Panc1 (cell line): Measurements from ENCODE around the gene PRRT1B. TPM values are rescaled to one million over a fixed set of nuclear protein-coding genes. Genes with fewer than 3 reads are reported as not detected.

Experiments
- ATAC-seq: fragments of 200-7000 bp; cut with Tn5 transposase; 2 replicates; pipeline ENCODE4 v1.9.1; 2020; ENCODE audit warnings: mild to moderate bottlenecking, moderate library complexity
- BruUV-seq: library from RNA; stranded (reverse); fragments of 400-500 nt; replicated peaks from 2 replicates; lab custom pipeline; 2021; lab: Mats Ljungman, UMichigan
- CTCF ChIA-PET: fragments of 300-600 bp; sonication (Branson Sonifier 250); formaldehyde crosslinking; loops from one replicate; lab custom pipeline; 2022; ENCODE audit warnings: antibody characterized with exemption; lab: Charles Lee
- POLR2A ChIA-PET: fragments of 300-600 bp; sonication (Branson Sonifier 250); formaldehyde crosslinking; loops from one replicate; lab custom pipeline; 2022; ENCODE audit warnings: antibody characterized with exemption; lab: Charles Lee
- DNase-seq: peaks from one replicate; pipeline ENCODE4 v3.0.0-alpha.2; 2010; ENCODE audit warnings: low read depth, low spot score
- H3K27ac ChIP-seq: 2 replicates; pipeline ENCODE4 v1.5.1; 2011; ENCODE audit warnings: mild to moderate bottlenecking, low read length, inconsistent platforms
- H3K27me3 ChIP-seq: fragments of 200-500 bp; sonication (Bioruptor generic); 2 replicates; pipeline ENCODE4 v1.6.0; 2014; ENCODE audit warnings: low read length, inconsistent platforms; ENCODE audit not compliant: control insufficient read depth, insufficient read depth
- H3K36me3 ChIP-seq: fragments of 200-500 bp; sonication (Bioruptor generic); 2 replicates; pipeline ENCODE4 v1.5.1; 2014; ENCODE audit warnings: inconsistent platforms, mild to moderate bottlenecking, low read length, moderate library complexity; ENCODE audit not compliant: control insufficient read depth, insufficient read depth
- H3K4me1 ChIP-seq: 2 replicates; pipeline ENCODE4 v1.5.1; 2011; ENCODE audit warnings: inconsistent platforms, mild to moderate bottlenecking, low read length, moderate library complexity; ENCODE audit not compliant: control insufficient read depth, insufficient read depth
- H3K4me3 ChIP-seq, 2 experiments: 2 replicates each; pipeline ENCODE4 v1.5.1; 2011 to 2012; ENCODE audit warnings: low read depth in 2 of 2, low read length in 2 of 2, mild to moderate bottlenecking in 2 of 2, inconsistent platforms in 1 of 2, moderate library complexity in 1 of 2
- H3K9me3 ChIP-seq: fragments of 200-500 bp; sonication (Bioruptor generic); 2 replicates; pipeline ENCODE4 v1.5.1; 2014; ENCODE audit warnings: low read depth, mild to moderate bottlenecking, inconsistent platforms, low read length, moderate library complexity; ENCODE audit not compliant: control insufficient read depth, insufficient read depth
- POLR2AphosphoS5 ChIP-seq: IDR thresholded peaks from 2 replicates; pipeline ENCODE4 v1.6.1; 2012; ENCODE audit warnings: mild to moderate bottlenecking, low read depth, low read length, moderate library complexity
- SIN3A ChIP-seq: IDR thresholded peaks from 2 replicates; pipeline ENCODE4 v1.6.1; 2012; ENCODE audit warnings: low read depth, mild to moderate bottlenecking, low read length, moderate library complexity, borderline replicate concordance; ENCODE audit not compliant: insufficient read depth
- TCF7L2 ChIP-seq: IDR thresholded peaks from 2 replicates; pipeline ENCODE4 v1.6.1; 2011; ENCODE audit warnings: mild to moderate bottlenecking, low read depth, low read length, inconsistent platforms
- in situ Hi-C: cut with HindIII; loops from 2 replicates; pipeline ENCODE4 v1.10.0; 2016; ENCODE audit warnings: low sequenced_read_pairs, low pct_unique_long_range_greater_than_20kb
- intact Hi-C: fragments of 100-400 bp; cut with micrococcal nuclease; formaldehyde crosslinking; loops from one replicate; pipeline ENCODE4 v1.10.0; 2022; ENCODE audit not compliant: unreplicated experiment
- total RNA-seq: library from RNA; stranded (reverse); gene quantifications from one replicate; pipeline ENCODE4 v1.2.1, GENCODE V29; 2021; ENCODE audit not compliant: unreplicated experiment
- TF ChIP-seq, protein P1 (sequence below), 2 experiments: IDR thresholded peaks; 2 replicates each; pipeline ENCODE4 v1.6.1; 2011 to 2012; ENCODE audit warnings: low read depth in 2 of 2, control low read depth in 1 of 2, low read length in 1 of 2, mild to moderate bottlenecking in 1 of 2, moderate library complexity in 1 of 2; ENCODE audit not compliant: insufficient read depth in 1 of 2
- TF ChIP-seq, protein P2 (sequence below): fragments of 450-650 bp; IDR thresholded peaks from 2 replicates; pipeline ENCODE4 v1.5.1; 2017; ENCODE audit warnings: mild to moderate bottlenecking

PRRT1B gene
- total RNA-seq, 1 experiment from 2014 or later, result 1.1 TPM

DNA sequence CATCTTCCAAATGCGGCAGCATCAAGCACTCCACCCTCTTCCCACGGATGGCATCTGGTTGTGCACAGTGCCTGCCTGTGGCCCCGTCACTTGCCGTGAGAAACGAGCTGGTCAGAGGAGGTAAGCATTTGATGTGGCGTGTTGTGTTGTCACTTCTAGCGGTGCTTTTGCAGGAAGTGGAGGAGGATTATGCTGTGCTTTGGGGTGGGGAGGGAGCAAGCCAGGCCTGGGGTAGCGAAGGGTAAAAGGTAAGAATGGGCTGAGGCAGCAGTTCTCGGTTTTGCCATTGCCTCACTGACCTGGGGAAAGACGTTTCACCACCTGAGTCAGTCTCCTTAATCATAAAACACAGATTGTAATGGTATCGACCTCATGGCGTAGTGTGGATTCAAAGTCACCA, 44.9 kb upstream of the PRRT1B start:
- BruUV-seq, result no TSS peak
- Histone ChIP-seq H3K27ac (no peak overlapping the region), H3K4me1 (peaks cover 17% of the 10 kb centered on the region), H3K9me3 (no peaks in the 10 kb centered on the region), H3K4me3 (no peak overlapping the region), H3K27me3 (no peaks in the 10 kb centered on the region), H3K36me3 (peaks cover 2% of the 10 kb centered on the region; the same call in 1 of the 2 replicates)
- CTCF ChIA-PET, result no interaction called here
- POLR2A ChIA-PET, result no interaction called here
- DNase-seq (no peak), ATAC-seq (no peak)
- intact Hi-C loops, result no loop called here
- TF ChIP-seq, protein P1, sequence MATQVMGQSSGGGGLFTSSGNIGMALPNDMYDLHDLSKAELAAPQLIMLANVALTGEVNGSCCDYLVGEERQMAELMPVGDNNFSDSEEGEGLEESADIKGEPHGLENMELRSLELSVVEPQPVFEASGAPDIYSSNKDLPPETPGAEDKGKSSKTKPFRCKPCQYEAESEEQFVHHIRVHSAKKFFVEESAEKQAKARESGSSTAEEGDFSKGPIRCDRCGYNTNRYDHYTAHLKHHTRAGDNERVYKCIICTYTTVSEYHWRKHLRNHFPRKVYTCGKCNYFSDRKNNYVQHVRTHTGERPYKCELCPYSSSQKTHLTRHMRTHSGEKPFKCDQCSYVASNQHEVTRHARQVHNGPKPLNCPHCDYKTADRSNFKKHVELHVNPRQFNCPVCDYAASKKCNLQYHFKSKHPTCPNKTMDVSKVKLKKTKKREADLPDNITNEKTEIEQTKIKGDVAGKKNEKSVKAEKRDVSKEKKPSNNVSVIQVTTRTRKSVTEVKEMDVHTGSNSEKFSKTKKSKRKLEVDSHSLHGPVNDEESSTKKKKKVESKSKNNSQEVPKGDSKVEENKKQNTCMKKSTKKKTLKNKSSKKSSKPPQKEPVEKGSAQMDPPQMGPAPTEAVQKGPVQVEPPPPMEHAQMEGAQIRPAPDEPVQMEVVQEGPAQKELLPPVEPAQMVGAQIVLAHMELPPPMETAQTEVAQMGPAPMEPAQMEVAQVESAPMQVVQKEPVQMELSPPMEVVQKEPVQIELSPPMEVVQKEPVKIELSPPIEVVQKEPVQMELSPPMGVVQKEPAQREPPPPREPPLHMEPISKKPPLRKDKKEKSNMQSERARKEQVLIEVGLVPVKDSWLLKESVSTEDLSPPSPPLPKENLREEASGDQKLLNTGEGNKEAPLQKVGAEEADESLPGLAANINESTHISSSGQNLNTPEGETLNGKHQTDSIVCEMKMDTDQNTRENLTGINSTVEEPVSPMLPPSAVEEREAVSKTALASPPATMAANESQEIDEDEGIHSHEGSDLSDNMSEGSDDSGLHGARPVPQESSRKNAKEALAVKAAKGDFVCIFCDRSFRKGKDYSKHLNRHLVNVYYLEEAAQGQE (IDR thresholded peaks at IDR 0.05; ENCODE audit: insufficient read depth in 1 of 2, low read depth in 2 of 2, low read length in 1 of 2), result no peak
- TF ChIP-seq POLR2AphosphoS5 (no peak), SIN3A (no peak), TCF7L2 (no peak)
- TF ChIP-seq, protein P2, sequence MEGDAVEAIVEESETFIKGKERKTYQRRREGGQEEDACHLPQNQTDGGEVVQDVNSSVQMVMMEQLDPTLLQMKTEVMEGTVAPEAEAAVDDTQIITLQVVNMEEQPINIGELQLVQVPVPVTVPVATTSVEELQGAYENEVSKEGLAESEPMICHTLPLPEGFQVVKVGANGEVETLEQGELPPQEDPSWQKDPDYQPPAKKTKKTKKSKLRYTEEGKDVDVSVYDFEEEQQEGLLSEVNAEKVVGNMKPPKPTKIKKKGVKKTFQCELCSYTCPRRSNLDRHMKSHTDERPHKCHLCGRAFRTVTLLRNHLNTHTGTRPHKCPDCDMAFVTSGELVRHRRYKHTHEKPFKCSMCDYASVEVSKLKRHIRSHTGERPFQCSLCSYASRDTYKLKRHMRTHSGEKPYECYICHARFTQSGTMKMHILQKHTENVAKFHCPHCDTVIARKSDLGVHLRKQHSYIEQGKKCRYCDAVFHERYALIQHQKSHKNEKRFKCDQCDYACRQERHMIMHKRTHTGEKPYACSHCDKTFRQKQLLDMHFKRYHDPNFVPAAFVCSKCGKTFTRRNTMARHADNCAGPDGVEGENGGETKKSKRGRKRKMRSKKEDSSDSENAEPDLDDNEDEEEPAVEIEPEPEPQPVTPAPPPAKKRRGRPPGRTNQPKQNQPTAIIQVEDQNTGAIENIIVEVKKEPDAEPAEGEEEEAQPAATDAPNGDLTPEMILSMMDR, result no peak
- in situ Hi-C loops, result no loop called here

DNA sequence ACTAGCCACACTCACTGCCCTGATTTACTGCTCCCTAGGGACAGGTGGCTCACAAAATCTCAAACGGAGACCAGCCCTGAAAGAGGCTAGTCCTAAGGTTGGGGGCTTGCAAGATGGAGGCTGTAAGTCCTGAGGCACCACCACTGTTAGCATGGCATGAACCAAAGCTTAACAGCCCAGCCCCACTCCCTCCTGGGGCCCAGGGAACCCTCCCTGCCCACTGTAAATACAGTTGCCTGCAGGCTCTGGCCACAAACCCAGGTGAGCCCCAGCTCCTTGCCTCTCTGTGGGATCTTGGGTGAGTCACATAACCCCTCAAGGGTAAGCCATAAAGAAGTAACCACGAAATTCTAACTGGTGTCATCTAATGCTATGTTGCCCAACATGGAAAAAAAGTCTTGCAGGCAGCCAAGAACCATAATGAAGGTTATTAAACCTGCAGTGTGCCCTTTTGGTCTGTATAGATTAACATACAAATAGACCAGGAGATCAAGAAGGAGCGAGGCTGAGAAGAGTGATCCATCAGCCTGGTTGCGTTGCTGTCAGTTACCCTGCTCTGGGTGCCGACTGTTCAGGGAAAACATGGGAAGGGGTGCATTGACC, 44.3 kb upstream of the PRRT1B start:
- DNase-seq (no peak), ATAC-seq (peak; percentile 7; the same call in 1 of the 2 replicates)
- ChIA-PET CTCF (no interaction called here), POLR2A (no interaction called here)
- Histone ChIP-seq H3K27ac (peak overlapping the region; percentile 12; the same call in 1 of the 2 replicates), H3K4me3 (no peak overlapping the region), H3K4me1 (peaks cover 17% of the 10 kb centered on the region), H3K9me3 (no peaks in the 10 kb centered on the region), H3K36me3 (peaks cover 2% of the 10 kb centered on the region; the same call in 1 of the 2 replicates), H3K27me3 (no peaks in the 10 kb centered on the region)
- intact Hi-C loops (no loop called here), in situ Hi-C loops (no loop called here)
- no peak for TF ChIP-seq POLR2AphosphoS5
- TF ChIP-seq, protein P1 (IDR thresholded peaks at IDR 0.05; ENCODE audit: insufficient read depth in 1 of 2, low read depth in 2 of 2, low read length in 1 of 2), result no peak
- no peak for TF ChIP-seq SIN3A
- no peak for TF ChIP-seq TCF7L2
- TF ChIP-seq, protein P2, result no peak
- BruUV-seq, result no TSS peak
